HepG2 (cell line): ENCODE results near the gene TFE3. TPM values are rescaled to one million over a fixed set of nuclear protein-coding genes. Genes with fewer than 3 reads are reported as not detected.
A peak's percentile ranks its signal among the peaks of the same experiment; 100 is the strongest.

Experiments used
- CEBPB ChIP-seq: IDR thresholded peaks from 2 replicates; pipeline ENCODE4 v1.6.1; 2011; ENCODE audit warnings: low read depth, low read length, improper control_type of control experiment, borderline replicate concordance
- CTCF ChIP-seq: sonication (generic); formaldehyde crosslinking; IDR thresholded peaks from 2 replicates; pipeline ENCODE4 v1.5.0; 2020; ENCODE audit warnings: mild to moderate bottlenecking, missing genetic modification reagents, moderate library complexity
- ETV5 ChIP-seq: IDR thresholded peaks from 2 replicates; pipeline ENCODE4 v1.6.1; 2018; ENCODE audit warnings: missing biosample characterization, missing genetic modification reagents, inconsistent platforms, borderline replicate concordance
- FOSL2 ChIP-seq: sonication (generic); formaldehyde crosslinking; IDR thresholded peaks from 2 replicates; pipeline ENCODE4 v1.4.0; 2020; ENCODE audit warnings: missing genetic modification reagents
- GPN1 ChIP-seq: sonication (generic); formaldehyde crosslinking; IDR thresholded peaks from 2 replicates; pipeline ENCODE4 v1.5.1; 2020; ENCODE audit warnings: missing genetic modification reagents, borderline replicate concordance
- GTF3A ChIP-seq: sonication (generic); formaldehyde crosslinking; conservative IDR thresholded peaks from 2 replicates; pipeline ENCODE4 v1.4.0; 2020; ENCODE audit warnings: mild to moderate bottlenecking, missing genetic modification reagents
- MAFF ChIP-seq: IDR thresholded peaks from 2 replicates; pipeline ENCODE4 v1.6.1; 2011; ENCODE audit warnings: low read depth, low read length, improper control_type of control experiment
- MAFG ChIP-seq: sonication (generic); formaldehyde crosslinking; IDR thresholded peaks from 2 replicates; pipeline ENCODE4 v1.5.1; 2020; ENCODE audit warnings: mild to moderate bottlenecking, missing genetic modification reagents
- MAZ ChIP-seq, 2 experiments: sonication (generic) in 1 of 2; formaldehyde crosslinking in 1 of 2; IDR thresholded peaks; 2 replicates each; pipeline versions ENCODE4 v1.5.0 to v1.6.1; 2012 to 2020; ENCODE audit warnings: low read depth in 2 of 2, mild to moderate bottlenecking in 2 of 2, borderline replicate concordance in 1 of 2, improper control_type of control experiment in 1 of 2, low read length in 1 of 2, missing genetic modification reagents in 1 of 2, moderate library complexity in 1 of 2
- NFE2L1 ChIP-seq: sonication (generic); formaldehyde crosslinking; IDR thresholded peaks from 2 replicates; pipeline ENCODE4 v1.4.0; 2020; ENCODE audit warnings: missing genetic modification reagents, mild to moderate bottlenecking, borderline replicate concordance
- NFE2L2 ChIP-seq: fragments of 150-350 bp; IDR thresholded peaks from 2 replicates; pipeline ENCODE4 v1.6.1; 2014; ENCODE audit warnings: low read length
- PATZ1 ChIP-seq: sonication (generic); formaldehyde crosslinking; IDR thresholded peaks from 2 replicates; pipeline ENCODE4 v1.4.0; 2020; ENCODE audit warnings: missing genetic modification reagents
- SAP130 ChIP-seq: IDR thresholded peaks from 2 replicates; pipeline ENCODE4 v1.6.1; 2016; ENCODE audit warnings: low read depth
- SOX6 ChIP-seq, 2 experiments: fragments of 450-650 bp in 1 of 2; sonication (generic) in 1 of 2; formaldehyde crosslinking in 1 of 2; IDR thresholded peaks; 2 replicates each; pipeline versions ENCODE4 v1.4.0 to v1.6.1; 2017 to 2020; ENCODE audit warnings: antibody characterized with exemption in 1 of 2, mild to moderate bottlenecking in 1 of 2, missing genetic modification reagents in 1 of 2
- ZBTB25 ChIP-seq: IDR thresholded peaks from 2 replicates; pipeline ENCODE4 v1.6.1; 2018; ENCODE audit warnings: missing genetic modification reagents
- ZNF598 ChIP-seq: sonication (generic); formaldehyde crosslinking; IDR thresholded peaks from 2 replicates; pipeline ENCODE4 v1.5.1; 2020; ENCODE audit warnings: mild to moderate bottlenecking, missing genetic modification reagents, borderline replicate concordance
- ZNF7 ChIP-seq: IDR thresholded peaks from 2 replicates; pipeline ENCODE4 v1.6.1; 2016; ENCODE audit warnings: missing biosample characterization, missing genetic modification reagents
- ZSCAN5A ChIP-seq: sonication (generic); formaldehyde crosslinking; IDR thresholded peaks from 2 replicates; pipeline ENCODE4 v1.8.0; 2022; ENCODE audit warnings: mild to moderate bottlenecking, missing genetic modification reagents, borderline replicate concordance
- polyA plus RNA-seq, 8 experiments: library from polyadenylated mRNA; depleted of rRNA in 3 of 8; stranded (reverse) in 7 of 8; unstranded in 1 of 8; fragments of >200 nt; fragmentation: Illumina TruSeq in 4 of 8; extraction: Trizol in 4 of 8; gene quantifications; 2 replicates each; pipeline versions ENCODE4 v1.2.1 to v1.2.3, GENCODE V29; 2011 to 2016; ENCODE audit warnings: low read depth in 4 of 8, missing spikeins in 1 of 8, mixed read lengths in 1 of 8; ENCODE audit not compliant: insufficient read depth in 1 of 8
- total RNA-seq, 5 experiments: library from RNA; depleted of rRNA; stranded (reverse); fragments of >200 nt; fragmentation: Illumina TruSeq; extraction: Trizol; gene quantifications; 2 replicates each; pipeline ENCODE4 v1.2.3, GENCODE V29; 2016; ENCODE audit warnings: low read depth in 1 of 5

TFE3 gene
- total and polyA plus RNA-seq, 2 of the 13 experiments (the other 11 are each of a cell fraction or from before 2014, with no cell fraction given), result 8.3 to 12.3 TPM

GRCh38 chrX:49039598-49040375 lies 3.4 kb downstream of the TFE3 start (continued):
- TF ChIP-seq MAZ (IDR thresholded peaks at IDR 0.05; ENCODE audit: borderline replicate concordance, low read depth, low read length) (peak; percentile 42; the same call in 1 of the 2 replicates), MAZ (CRISPR knock-in tag; IDR thresholded peaks at IDR 0.05; ENCODE audit: low read depth) (no peak), NFE2L2 (peak; percentile 99), ZBTB25 (CRISPR knock-in tag) (no peak), PATZ1 (0 out of 2 replicates have a peak, but pooled peaks have one; percentile 46), NFE2L1 (CRISPR knock-in tag) (peak; percentile 72; the same call in 1 of the 2 replicates), GTF3A (CRISPR knock-in tag) (no peak), CTCF (CRISPR knock-in tag) (peak; percentile 25; the same call in 1 of the 2 replicates), SOX6 (IDR thresholded peaks at IDR 0.05) (no peak), SOX6 (CRISPR knock-in tag; IDR thresholded peaks at IDR 0.05) (peak; percentile 17; the same call in 1 of the 2 replicates), ZSCAN5A (CRISPR knock-in tag) (no peak), GPN1 (CRISPR knock-in tag) (no peak), CEBPB (peak; percentile 82), FOSL2 (CRISPR knock-in tag) (peak; percentile 52), MAFG (CRISPR knock-in tag) (peak; percentile 86), ETV5 (CRISPR knock-in tag) (peak; percentile 33; the same call in 1 of the 2 replicates), ZNF7 (CRISPR knock-in tag) (no peak), SAP130 (CRISPR knock-in tag) (peak; percentile 25; the same call in 1 of the 2 replicates), ZNF598 (CRISPR knock-in tag) (no peak), MAFF (peak; percentile 96)
